ENCODE data around the gene IDH1.

Gene IDH1

GRCh38 chr2:208208335-208209085, 46.4 kb downstream of the IDH1 start:
- no peak for DNase-seq

- no peak for DNase-seq
Measured at GRCh38 chr2:208207769-208208168, 47.1 kb downstream of the IDH1 start.

- no peak for DNase-seq
Measured at GRCh38 chr2:208204166-208204565, 50.7 kb downstream of the IDH1 start.

GRCh38 chr2:208195531-208195930, 59.3 kb downstream of the IDH1 start:
- DNase-seq, result no peak

- DNase-seq, result no peak
Measured at GRCh38 chr2:208192611-208193236, 62.1 kb downstream of the IDH1 start.

GRCh38 chr2:208189810-208190503, 64.9 kb downstream of the IDH1 start, which contains the start of gene C2orf80:
Gene C2orf80, minus strand, starts transcription at chr2:208190030. Its CDS starts 3,044 bp downstream, at chr2:208186986.
- DNase-seq, result peak; percentile 71

- no peak for DNase-seq
Measured at GRCh38 chr2:208189069-208189809, 65.6 kb downstream of the IDH1 start.

- DNase-seq, result no peak
Measured at GRCh38 chr2:208186893-208187292, 68.0 kb downstream of the IDH1 start.

- no peak for DNase-seq
Measured at GRCh38 chr2:208186465-208186864, 68.4 kb downstream of the IDH1 start.
